Measurements from ENCODE around the gene NET1.

The NET1 gene

DNA sequence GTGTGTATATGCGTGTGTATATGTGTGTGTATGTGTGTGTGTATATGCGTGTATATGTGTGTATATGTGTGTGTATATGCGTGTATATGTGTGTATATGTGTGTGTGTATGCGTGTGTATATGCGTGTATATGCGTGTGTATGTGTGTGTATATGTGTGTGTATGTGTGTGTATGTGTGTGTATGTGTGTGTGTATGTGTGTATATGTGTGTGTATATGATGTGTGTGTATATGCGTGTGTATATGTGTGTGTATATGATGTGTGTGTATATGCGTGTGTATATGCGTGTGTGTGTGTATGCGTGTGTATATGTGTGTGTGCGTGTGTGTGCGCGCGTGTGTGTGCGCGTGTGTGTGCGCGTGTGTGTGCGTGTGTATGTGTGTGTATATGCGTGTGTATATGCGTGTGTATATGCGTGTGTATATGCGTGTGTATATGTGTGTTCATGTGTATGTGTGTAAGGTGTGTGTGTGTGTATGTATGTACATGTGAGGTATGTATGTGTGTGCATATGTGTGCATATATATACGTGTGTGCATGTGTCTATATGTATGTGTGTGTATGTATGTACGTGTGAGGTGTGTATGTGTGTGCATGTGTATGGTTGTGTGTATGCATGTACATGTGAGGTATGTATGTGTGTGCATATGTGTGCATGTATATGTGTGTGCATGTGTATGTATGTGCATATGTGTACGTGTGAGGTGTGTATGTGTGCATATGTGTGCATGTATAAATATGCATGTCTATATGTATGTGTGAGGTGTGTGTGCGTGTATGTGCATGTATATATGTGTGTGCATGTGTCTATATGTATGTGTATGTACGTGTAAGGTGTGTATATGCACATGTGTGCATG is 41.6 kb upstream of the NET1 start:
- Histone ChIP-seq H3K4me1 (ENCODE audit: insufficient read depth, low read length, severe bottlenecking) (no peaks in the 10 kb centered on the region), H4K20me1 (ENCODE audit: insufficient read depth, low read length) (no peaks in the 10 kb centered on the region), H3K9me3 (ENCODE audit: low read length) (no peaks in the 10 kb centered on the region), H3F3A (ENCODE audit: insufficient read depth, low read length) (peaks cover 3% of the 10 kb centered on the region; the same call in 1 of the 2 replicates), H3K79me2 (ENCODE audit: insufficient read depth, low read length) (no peaks in the 10 kb centered on the region), H3K9ac (ENCODE audit: low read length) (no peak overlapping the region), H3K4me2 (ENCODE audit: low read length) (no peak overlapping the region), H3K36me3 (ENCODE audit: insufficient read depth, low read length) (no peaks in the 10 kb centered on the region), H2AFZ (ENCODE audit: low read length) (no peak overlapping the region), H3K27ac (ENCODE audit: low read depth, low read length, poor library complexity, severe bottlenecking) (no peak overlapping the region), H3K27me3 (ENCODE audit: insufficient read depth, low read length) (no peaks in the 10 kb centered on the region; the same call in 1 of the 2 replicates), H3K4me3 (ENCODE audit: low read depth, low read length, poor library complexity, severe bottlenecking) (no peak overlapping the region), H3K9me2 (ENCODE audit: low read depth, low read length) (no peaks in the 10 kb centered on the region)
- no peak for TF ChIP-seq EZH2 (IDR thresholded peaks at IDR 0.05; ENCODE audit: borderline replicate concordance, low read length)
- no peak for TF ChIP-seq CTCF (IDR thresholded peaks at IDR 0.05; ENCODE audit: low read length)

- TF ChIP-seq EZH2 (IDR thresholded peaks at IDR 0.05; ENCODE audit: borderline replicate concordance, low read length): no peak
- TF ChIP-seq CTCF (IDR thresholded peaks at IDR 0.05; ENCODE audit: low read length): no peak
- Histone ChIP-seq H3F3A (ENCODE audit: insufficient read depth, low read length) (peaks cover 3% of the 10 kb centered on the region; the same call in 1 of the 2 replicates), H4K20me1 (ENCODE audit: insufficient read depth, low read length) (no peaks in the 10 kb centered on the region), H3K9ac (ENCODE audit: low read length) (no peak overlapping the region), H3K4me1 (ENCODE audit: insufficient read depth, low read length, severe bottlenecking) (no peaks in the 10 kb centered on the region), H3K79me2 (ENCODE audit: insufficient read depth, low read length) (no peaks in the 10 kb centered on the region), H2AFZ (ENCODE audit: low read length) (no peak overlapping the region), H3K36me3 (ENCODE audit: insufficient read depth, low read length) (no peaks in the 10 kb centered on the region), H3K9me3 (ENCODE audit: low read length) (no peaks in the 10 kb centered on the region), H3K9me2 (ENCODE audit: low read depth, low read length) (no peaks in the 10 kb centered on the region), H3K27me3 (ENCODE audit: insufficient read depth, low read length) (no peaks in the 10 kb centered on the region; the same call in 1 of the 2 replicates), H3K27ac (ENCODE audit: low read depth, low read length, poor library complexity, severe bottlenecking) (no peak overlapping the region), H3K4me2 (ENCODE audit: low read length) (no peak overlapping the region), H3K4me3 (ENCODE audit: low read depth, low read length, poor library complexity, severe bottlenecking) (no peak overlapping the region)
Observed at GRCh38 chr10:5373307-5373706, 39.0 kb upstream of the NET1 start.

DNA sequence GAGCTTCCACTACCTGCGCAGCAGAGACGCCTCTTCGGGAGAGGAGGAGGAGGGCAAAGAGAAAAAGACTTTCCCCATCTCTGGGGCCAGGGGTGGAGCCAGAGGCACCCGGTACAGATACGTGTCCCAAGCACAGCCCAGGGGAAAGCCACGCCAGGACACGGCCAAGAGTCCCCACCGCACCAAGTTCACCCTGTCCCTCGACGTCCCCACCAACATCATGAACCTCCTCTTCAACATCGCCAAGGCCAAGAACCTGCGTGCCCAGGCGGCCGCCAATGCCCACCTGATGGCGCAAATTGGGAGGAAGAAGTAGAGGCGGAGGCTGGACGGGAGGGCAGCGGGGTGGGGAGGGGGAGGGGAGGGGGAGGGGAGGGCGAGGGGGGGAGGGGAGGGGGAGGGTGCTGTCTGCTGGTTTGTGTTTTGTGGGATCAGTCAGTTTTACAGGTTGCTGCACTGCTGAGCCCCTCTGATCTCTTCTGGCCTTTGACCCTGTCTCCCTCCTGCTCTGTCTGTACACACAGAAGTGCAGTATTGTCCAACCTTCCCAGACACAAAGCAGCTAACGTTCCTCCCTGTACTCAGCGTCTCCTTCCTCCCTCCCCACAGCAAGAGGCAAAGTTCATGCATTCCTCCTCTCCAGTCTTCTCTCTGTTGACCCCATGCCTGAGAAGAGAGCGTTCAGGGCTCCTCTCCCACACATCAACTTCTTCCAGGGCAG is 38.3 kb upstream of the NET1 start:
- Histone ChIP-seq H3K9ac (ENCODE audit: low read length) (no peak overlapping the region), H2AFZ (ENCODE audit: low read length) (no peak overlapping the region), H3K9me3 (ENCODE audit: low read length) (no peaks in the 10 kb centered on the region), H3K4me2 (ENCODE audit: low read length) (no peak overlapping the region), H3K79me2 (ENCODE audit: insufficient read depth, low read length) (no peaks in the 10 kb centered on the region), H3K9me2 (ENCODE audit: low read depth, low read length) (no peaks in the 10 kb centered on the region), H3K4me1 (ENCODE audit: insufficient read depth, low read length, severe bottlenecking) (no peaks in the 10 kb centered on the region), H3K36me3 (ENCODE audit: insufficient read depth, low read length) (no peaks in the 10 kb centered on the region), H3K27ac (ENCODE audit: low read depth, low read length, poor library complexity, severe bottlenecking) (no peak overlapping the region), H3K27me3 (ENCODE audit: insufficient read depth, low read length) (no peaks in the 10 kb centered on the region; the same call in 1 of the 2 replicates), H4K20me1 (ENCODE audit: insufficient read depth, low read length) (no peaks in the 10 kb centered on the region), H3K4me3 (ENCODE audit: low read depth, low read length, poor library complexity, severe bottlenecking) (no peak overlapping the region), H3F3A (ENCODE audit: insufficient read depth, low read length) (peaks cover 3% of the 10 kb centered on the region; the same call in 1 of the 2 replicates)
- no peak for TF ChIP-seq CTCF (IDR thresholded peaks at IDR 0.05; ENCODE audit: low read length)

All from OCI-LY1 (cell line).